ENCODE measurements around the gene MAGOH. TPM values are rescaled to one million over a fixed set of nuclear protein-coding genes. Genes with fewer than 3 reads are reported as not detected.

MAGOH gene
- total and polyA plus RNA-seq, 2 of the 13 experiments (the other 11 are each of a cell fraction or from before 2014, with no cell fraction given): 24.1 to 87.0 TPM

- TF ChIP-seq HMGXB4 (CRISPR knock-in tag; IDR thresholded peaks at IDR 0.05; ENCODE audit: borderline replicate concordance in 1 of 2, low read depth in 1 of 2) (peak; percentile 70 to 80), ZNF446 (CRISPR knock-in tag; IDR thresholded peaks at IDR 0.05) (no peak), SIN3A (IDR thresholded peaks at IDR 0.05; ENCODE audit: borderline replicate concordance, low read depth, low read length) (no peak; the same call in 1 of the 2 replicates), RORA (CRISPR knock-in tag; IDR thresholded peaks at IDR 0.05) (no peak), KDM2A (CRISPR knock-in tag; IDR thresholded peaks at IDR 0.05; ENCODE audit: borderline replicate concordance, low read depth) (peak; percentile 59; the same call in 1 of the 2 replicates), ARID3A (IDR thresholded peaks at IDR 0.05; ENCODE audit: low read depth, low read length) (peak; percentile 34; the same call in 1 of the 2 replicates), SIX4 (CRISPR knock-in tag; IDR thresholded peaks at IDR 0.05) (no peak), HDAC2 (CRISPR knock-in tag; IDR thresholded peaks at IDR 0.05) (peak; percentile 74; the same call in 1 of the 2 replicates), TFDP1 (CRISPR knock-in tag; IDR thresholded peaks at IDR 0.05; ENCODE audit: borderline replicate concordance) (peak; percentile 23; the same call in 1 of the 2 replicates), ZNF572 (CRISPR knock-in tag; IDR thresholded peaks at IDR 0.05) (0 out of 2 replicates have a peak, but pooled peaks have one; percentile 49), KDM6A (CRISPR knock-in tag; IDR thresholded peaks at IDR 0.05; ENCODE audit: low read depth) (peak; percentile 27; the same call in 1 of the 2 replicates), JUN (CRISPR knock-in tag; IDR thresholded peaks at IDR 0.05) (0 out of 2 replicates have a peak, but pooled peaks have one; percentile 16), ZNF138 (CRISPR knock-in tag; IDR thresholded peaks at IDR 0.05; ENCODE audit: low read depth) (0 out of 2 replicates have a peak, but pooled peaks have one; percentile 36), TRIM22 (IDR thresholded peaks at IDR 0.05) (no peak), GABPA (IDR thresholded peaks at IDR 0.05; ENCODE audit: low read depth, low read length) (no peak), GABPA (CRISPR knock-in tag; IDR thresholded peaks at IDR 0.05; ENCODE audit: low read depth) (no peak), SPEN (CRISPR knock-in tag; IDR thresholded peaks at IDR 0.05; ENCODE audit: low read depth) (no peak), BCL3 (CRISPR knock-in tag; IDR thresholded peaks at IDR 0.05) (no peak), ESRRA (CRISPR knock-in tag; IDR thresholded peaks at IDR 0.05; ENCODE audit: low read depth) (peak; percentile 38; the same call in 1 of the 2 replicates), KDM3A (CRISPR knock-in tag; IDR thresholded peaks at IDR 0.05; ENCODE audit: low read depth) (0 out of 2 replicates have a peak, but pooled peaks have one; percentile 35)
These were observed 56.2 kb downstream of the MAGOH start (continued) for GRCh38 chr1:53182111-53182593.

Measured in HepG2 (cell line).